ENCODE data around the gene ALOX12B.
"Not testable (repeated sequence)": the region's sequence is repeated elsewhere in the genome, so short reads cannot be mapped to it uniquely, and the experiment has no call there.

The ALOX12B gene

GRCh38 chr17:8062435-8062806, 25.1 kb downstream of the ALOX12B start:
- Histone ChIP-seq H3K9me2 (replicated peaks; ENCODE audit: insufficient read depth, low read length) (no peaks in the 10 kb centered on the region), H3K36me3 (ENCODE audit: low read length) (no peaks in the 10 kb centered on the region), H3K9me3 (ENCODE audit: insufficient read depth, low read length) (no peaks in the 10 kb centered on the region), H3K4me3 (ENCODE audit: insufficient read depth, low read length, poor library complexity, severe bottlenecking) (no peak overlapping the region), H3K4me2 (ENCODE audit: low read depth, low read length, poor library complexity, severe bottlenecking) (no peak overlapping the region), H2AFZ (ENCODE audit: low read depth, low read length, severe bottlenecking) (no peak overlapping the region), H3K27me3 (ENCODE audit: low read length) (no peaks in the 10 kb centered on the region), H3K27ac (ENCODE audit: low read depth, low read length) (no peak overlapping the region), H3K79me2 (ENCODE audit: insufficient read depth, low read length) (no peaks in the 10 kb centered on the region), H4K20me1 (ENCODE audit: low read depth, low read length) (no peaks in the 10 kb centered on the region), H3K9ac (ENCODE audit: low read length) (no peak overlapping the region), H3F3A (ENCODE audit: insufficient read depth) (no peaks in the 10 kb centered on the region)
- no peak for TF ChIP-seq EZH2phosphoT487 (conservative IDR thresholded peaks at IDR 0.05; ENCODE audit: low read length)
- no peak for TF ChIP-seq CTCF (IDR thresholded peaks at IDR 0.05; ENCODE audit: insufficient read depth, low read length, poor library complexity, severe bottlenecking)

- not testable (repeated sequence) for H3K9me3 ChIP-seq (ENCODE audit: insufficient read depth, low read length); H3K9me2 ChIP-seq (replicated peaks; ENCODE audit: insufficient read depth, low read length); H3K36me3 ChIP-seq (ENCODE audit: low read length); H3F3A ChIP-seq (ENCODE audit: insufficient read depth); H2AFZ ChIP-seq (ENCODE audit: low read depth, low read length, severe bottlenecking); H3K4me2 ChIP-seq (ENCODE audit: low read depth, low read length, poor library complexity, severe bottlenecking); H3K27me3 ChIP-seq (ENCODE audit: low read length); H3K79me2 ChIP-seq (ENCODE audit: insufficient read depth, low read length); H3K27ac ChIP-seq (ENCODE audit: low read depth, low read length); H4K20me1 ChIP-seq (ENCODE audit: low read depth, low read length); H3K9ac ChIP-seq (ENCODE audit: low read length); H3K4me3 ChIP-seq (ENCODE audit: insufficient read depth, low read length, poor library complexity, severe bottlenecking)
Observed at GRCh38 chr17:8061851-8062250, 25.7 kb downstream of the ALOX12B start.

GRCh38 chr17:8060274-8060673, 27.2 kb downstream of the ALOX12B start:
- Histone ChIP-seq H3K9me3 (ENCODE audit: insufficient read depth, low read length) (no peaks in the 10 kb centered on the region), H3F3A (ENCODE audit: insufficient read depth) (no peaks in the 10 kb centered on the region), H3K36me3 (ENCODE audit: low read length) (no peaks in the 10 kb centered on the region), H4K20me1 (ENCODE audit: low read depth, low read length) (no peaks in the 10 kb centered on the region), H3K27ac (ENCODE audit: low read depth, low read length) (no peak overlapping the region), H3K27me3 (ENCODE audit: low read length) (no peaks in the 10 kb centered on the region), H3K9ac (ENCODE audit: low read length) (no peak overlapping the region), H3K4me3 (ENCODE audit: insufficient read depth, low read length, poor library complexity, severe bottlenecking) (no peak overlapping the region), H3K79me2 (ENCODE audit: insufficient read depth, low read length) (no peaks in the 10 kb centered on the region), H2AFZ (ENCODE audit: low read depth, low read length, severe bottlenecking) (no peak overlapping the region), H3K4me2 (ENCODE audit: low read depth, low read length, poor library complexity, severe bottlenecking) (no peak overlapping the region), H3K9me2 (replicated peaks; ENCODE audit: insufficient read depth, low read length) (no peaks in the 10 kb centered on the region)
- no peak for TF ChIP-seq EZH2phosphoT487 (conservative IDR thresholded peaks at IDR 0.05; ENCODE audit: low read length)
- TF ChIP-seq CTCF (IDR thresholded peaks at IDR 0.05; ENCODE audit: insufficient read depth, low read length, poor library complexity, severe bottlenecking) = peak; percentile 50

GRCh38 chr17:8059131-8059530, 28.4 kb downstream of the ALOX12B start:
- Histone ChIP-seq H3F3A (ENCODE audit: insufficient read depth) (no peaks in the 10 kb centered on the region), H3K9ac (ENCODE audit: low read length) (no peak overlapping the region), H3K79me2 (ENCODE audit: insufficient read depth, low read length) (no peaks in the 10 kb centered on the region), H3K27me3 (ENCODE audit: low read length) (no peaks in the 10 kb centered on the region), H3K9me2 (replicated peaks; ENCODE audit: insufficient read depth, low read length) (no peaks in the 10 kb centered on the region), H3K36me3 (ENCODE audit: low read length) (no peaks in the 10 kb centered on the region), H3K4me3 (ENCODE audit: insufficient read depth, low read length, poor library complexity, severe bottlenecking) (no peak overlapping the region), H2AFZ (ENCODE audit: low read depth, low read length, severe bottlenecking) (no peak overlapping the region), H3K4me2 (ENCODE audit: low read depth, low read length, poor library complexity, severe bottlenecking) (no peak overlapping the region), H3K9me3 (ENCODE audit: insufficient read depth, low read length) (no peaks in the 10 kb centered on the region), H4K20me1 (ENCODE audit: low read depth, low read length) (no peaks in the 10 kb centered on the region), H3K27ac (ENCODE audit: low read depth, low read length) (no peak overlapping the region)
- no peak for TF ChIP-seq EZH2phosphoT487 (conservative IDR thresholded peaks at IDR 0.05; ENCODE audit: low read length)
- TF ChIP-seq CTCF (IDR thresholded peaks at IDR 0.05; ENCODE audit: insufficient read depth, low read length, poor library complexity, severe bottlenecking) = no peak
